PC-9 (cell line): ENCODE measurements around the gene WFIKKN2. TPM values are rescaled to one million over a fixed set of nuclear protein-coding genes. Genes with fewer than 3 reads are reported as not detected.

Source experiments
- BruUV-seq: library from RNA; stranded (reverse); fragments of 400-500 nt; replicated peaks from 2 replicates; lab custom pipeline; 2021; lab: Mats Ljungman, UMichigan
- CTCF ChIA-PET: fragments of 300-600 bp; sonication (Branson Sonifier 250); formaldehyde crosslinking; loops from one replicate; lab custom pipeline; 2022; ENCODE audit warnings: antibody characterized with exemption; lab: Charles Lee
- POLR2A ChIA-PET: fragments of 300-600 bp; sonication (Branson Sonifier 250); formaldehyde crosslinking; loops from one replicate; lab custom pipeline; 2022; ENCODE audit warnings: antibody characterized with exemption; ENCODE audit not compliant: unreplicated experiment; lab: Charles Lee
- DNase-seq, 2 experiments: peaks; one replicate each; pipeline versions ENCODE4 v3.0.0 to v3.0.0-alpha.2; 2015 to 2022; ENCODE audit warnings: mixed read lengths in 1 of 2
- H2AFZ ChIP-seq: fragments of 200-600 bp; sonication (generic); 2 replicates; pipeline ENCODE4 v1.8.1; 2017; ENCODE audit warnings: antibody characterized with exemption
- H3F3A ChIP-seq: fragments of 200-600 bp; sonication (generic); 2 replicates; pipeline ENCODE4 v1.8.1; 2017; ENCODE audit warnings: antibody characterized with exemption, mild to moderate bottlenecking, low read depth; ENCODE audit not compliant: insufficient read depth
- H3K27ac ChIP-seq: fragments of 200-600 bp; sonication (generic); 2 replicates; pipeline ENCODE4 v1.6.1; 2016; ENCODE audit warnings: mixed run types
- H3K27me3 ChIP-seq: fragments of 200-600 bp; sonication (generic); 2 replicates; pipeline ENCODE4 v1.6.1; 2016; ENCODE audit warnings: low read depth, mixed run types; ENCODE audit not compliant: insufficient read depth
- H3K36me3 ChIP-seq: fragments of 200-600 bp; sonication (generic); 2 replicates; pipeline ENCODE4 v1.6.1; 2016; ENCODE audit warnings: low read depth, mixed run types
- H3K4me1 ChIP-seq: fragments of 200-600 bp; sonication (generic); replicated peaks from 2 replicates; pipeline ENCODE4 v1.6.1; 2016; ENCODE audit warnings: mixed run types; ENCODE audit not compliant: insufficient read depth
- H3K4me2 ChIP-seq: fragments of 200-600 bp; sonication (generic); 2 replicates; pipeline ENCODE4 v1.6.1; 2017; ENCODE audit warnings: mixed run types
- H3K4me3 ChIP-seq: fragments of 200-600 bp; sonication (generic); 2 replicates; pipeline ENCODE4 v1.6.1; 2016; ENCODE audit warnings: mixed run types
- H3K79me2 ChIP-seq: fragments of 200-600 bp; sonication (generic); 2 replicates; pipeline ENCODE4 v1.6.1; 2017; ENCODE audit warnings: low read depth, mixed run types
- H3K9me2 ChIP-seq: fragments of 200-600 bp; sonication (generic); 2 replicates; pipeline ENCODE4 v1.8.1; 2017; ENCODE audit warnings: mild to moderate bottlenecking; ENCODE audit not compliant: insufficient read depth
- H3K9me3 ChIP-seq: fragments of 200-600 bp; sonication (generic); 2 replicates; pipeline ENCODE4 v1.8.1; 2016; ENCODE audit warnings: low read depth; ENCODE audit not compliant: insufficient read depth
- H4K20me1 ChIP-seq: fragments of 200-600 bp; sonication (generic); 2 replicates; pipeline ENCODE4 v1.8.1; 2017; ENCODE audit not compliant: insufficient read depth
- EZH2 ChIP-seq: fragments of 200-600 bp; sonication (generic); IDR thresholded peaks from 2 replicates; pipeline ENCODE4 v1.8.0; 2017; ENCODE audit warnings: antibody characterized with exemption, low read depth
- intact Hi-C: fragments of 100-400 bp; cut with micrococcal nuclease; formaldehyde crosslinking; loops from one replicate; pipeline ENCODE4 v1.10.0; 2022; ENCODE audit not compliant: unreplicated experiment
- total RNA-seq: library from RNA; stranded (reverse); gene quantifications from 2 replicates; pipeline ENCODE4 v1.2.3, GENCODE V29; 2021
- TF ChIP-seq, protein P1 (sequence below): fragments of 200-600 bp; sonication (generic); conservative IDR thresholded peaks from 2 replicates; pipeline ENCODE4 v1.6.1; 2017; ENCODE audit warnings: mixed run types, antibody characterized with exemption, mild to moderate bottlenecking, moderate library complexity

Gene WFIKKN2
- total RNA-seq, 1 experiment from 2014 or later = not detected

DNA sequence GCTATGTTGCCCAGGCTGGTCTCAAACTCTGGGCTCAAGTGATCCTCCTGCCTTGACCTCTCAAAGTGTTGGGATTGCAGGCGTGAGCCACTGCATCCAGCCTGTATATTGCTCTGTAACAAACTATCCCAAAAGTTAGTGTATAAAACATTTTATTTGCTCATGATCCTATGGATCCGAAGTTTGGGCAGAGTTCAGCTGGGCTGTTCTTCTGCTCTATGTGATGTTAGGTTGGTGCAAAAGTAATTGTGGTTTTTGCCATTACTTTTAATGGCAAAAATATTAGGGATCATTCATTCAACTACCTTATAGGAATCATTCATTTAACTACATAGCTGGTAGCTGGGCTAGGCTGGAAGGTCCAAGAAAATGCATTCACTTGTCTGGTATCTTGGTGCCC, 12.8 kb upstream of the WFIKKN2 start:
- H4K20me1 ChIP-seq = no peaks in the 10 kb centered on the region
- no peak for TF ChIP-seq EZH2
- TF ChIP-seq, protein P1, sequence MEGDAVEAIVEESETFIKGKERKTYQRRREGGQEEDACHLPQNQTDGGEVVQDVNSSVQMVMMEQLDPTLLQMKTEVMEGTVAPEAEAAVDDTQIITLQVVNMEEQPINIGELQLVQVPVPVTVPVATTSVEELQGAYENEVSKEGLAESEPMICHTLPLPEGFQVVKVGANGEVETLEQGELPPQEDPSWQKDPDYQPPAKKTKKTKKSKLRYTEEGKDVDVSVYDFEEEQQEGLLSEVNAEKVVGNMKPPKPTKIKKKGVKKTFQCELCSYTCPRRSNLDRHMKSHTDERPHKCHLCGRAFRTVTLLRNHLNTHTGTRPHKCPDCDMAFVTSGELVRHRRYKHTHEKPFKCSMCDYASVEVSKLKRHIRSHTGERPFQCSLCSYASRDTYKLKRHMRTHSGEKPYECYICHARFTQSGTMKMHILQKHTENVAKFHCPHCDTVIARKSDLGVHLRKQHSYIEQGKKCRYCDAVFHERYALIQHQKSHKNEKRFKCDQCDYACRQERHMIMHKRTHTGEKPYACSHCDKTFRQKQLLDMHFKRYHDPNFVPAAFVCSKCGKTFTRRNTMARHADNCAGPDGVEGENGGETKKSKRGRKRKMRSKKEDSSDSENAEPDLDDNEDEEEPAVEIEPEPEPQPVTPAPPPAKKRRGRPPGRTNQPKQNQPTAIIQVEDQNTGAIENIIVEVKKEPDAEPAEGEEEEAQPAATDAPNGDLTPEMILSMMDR = no peak
- no peak overlapping the region for H2AFZ ChIP-seq
- peaks cover 17% of the 10 kb centered on the region for H3K4me1 ChIP-seq
- CTCF ChIA-PET = no interaction called here
- DNase-seq = no peak
- no peaks in the 10 kb centered on the region for H3K9me2 ChIP-seq
- intact Hi-C loops = no loop called here
- BruUV-seq = no TSS peak
- H3K9me3 ChIP-seq = no peaks in the 10 kb centered on the region
- POLR2A ChIA-PET = interaction anchor here (0.5 kb wide), 1 partner anchor 182 kb away, joined by 5 read pairs; no protein-coding TSS in a partner anchor
- no peak overlapping the region for H3K4me3 ChIP-seq
- H3K27ac ChIP-seq = no peak overlapping the region
- H3K27me3 ChIP-seq = no peaks in the 10 kb centered on the region
- no peaks in the 10 kb centered on the region for H3F3A ChIP-seq
- no peak overlapping the region for H3K4me2 ChIP-seq
- no peaks in the 10 kb centered on the region for H3K79me2 ChIP-seq
- H3K36me3 ChIP-seq = no peaks in the 10 kb centered on the region

DNA sequence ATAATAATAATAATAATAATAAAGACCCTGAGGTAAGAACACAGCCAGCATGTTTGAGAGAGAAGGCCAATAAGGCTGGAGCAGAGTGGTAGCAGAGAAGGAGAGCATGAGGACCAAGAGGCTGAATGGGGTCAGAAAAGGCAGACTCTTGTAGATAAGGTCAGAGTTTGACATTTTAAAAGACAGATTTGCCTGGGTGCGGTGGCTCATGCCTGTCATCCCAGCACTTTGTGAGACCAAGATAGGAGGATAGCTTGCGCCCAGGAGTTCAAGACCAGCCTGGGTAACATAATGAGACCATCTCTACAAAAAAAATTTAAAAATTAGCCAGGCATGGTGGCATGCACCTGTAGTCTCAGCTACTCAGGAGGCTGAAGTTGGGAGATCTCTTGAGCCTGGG, 11.0 kb upstream of the WFIKKN2 start:
- TF ChIP-seq, protein P1 = no peak
- no peak for TF ChIP-seq EZH2
- intact Hi-C loops = no loop called here
- no TSS peak for BruUV-seq
- H3K9me2 ChIP-seq = no peaks in the 10 kb centered on the region
- no peaks in the 10 kb centered on the region for H3K79me2 ChIP-seq
- no peaks in the 10 kb centered on the region for H4K20me1 ChIP-seq
- no peaks in the 10 kb centered on the region for H3K9me3 ChIP-seq
- no peak overlapping the region for H3K4me2 ChIP-seq
- H3F3A ChIP-seq = no peaks in the 10 kb centered on the region; the same call in 1 of the 2 replicates
- H3K4me3 ChIP-seq = no peak overlapping the region
- ChIA-PET POLR2A (no interaction called here), CTCF (no interaction called here)
- DNase-seq = no peak
- no peak overlapping the region for H3K27ac ChIP-seq
- no peak overlapping the region for H2AFZ ChIP-seq
- H3K36me3 ChIP-seq = no peaks in the 10 kb centered on the region
- H3K4me1 ChIP-seq = no peaks in the 10 kb centered on the region
- no peaks in the 10 kb centered on the region for H3K27me3 ChIP-seq

DNA sequence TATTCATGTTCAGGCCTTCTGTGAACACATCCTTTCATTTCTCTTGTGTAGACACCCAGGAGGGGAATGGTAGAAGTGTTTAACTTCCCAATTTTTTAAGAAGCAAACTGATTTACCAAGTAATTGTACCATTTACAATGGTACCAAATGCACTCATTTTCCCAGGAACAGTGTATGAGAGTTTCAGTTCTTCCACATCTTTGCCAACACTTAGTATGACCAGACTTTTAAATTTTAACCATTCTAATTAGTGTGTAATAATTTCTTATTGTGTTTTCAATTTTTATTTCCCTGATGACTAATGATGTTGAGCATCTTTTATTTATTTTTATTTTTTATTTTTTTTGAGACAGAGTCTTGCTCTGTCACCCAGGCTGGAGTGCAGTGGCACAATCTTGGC, 10.2 kb upstream of the WFIKKN2 start:
- no peaks in the 10 kb centered on the region; the same call in 1 of the 2 replicates for H3F3A ChIP-seq
- no peak overlapping the region for H2AFZ ChIP-seq
- no peak overlapping the region for H3K4me2 ChIP-seq
- no peaks in the 10 kb centered on the region for H3K27me3 ChIP-seq
- no peaks in the 10 kb centered on the region for H3K9me3 ChIP-seq
- TF ChIP-seq, protein P1 = no peak
- TF ChIP-seq EZH2 = no peak
- H3K79me2 ChIP-seq = no peaks in the 10 kb centered on the region
- ChIA-PET POLR2A (no interaction called here), CTCF (no interaction called here)
- no peak overlapping the region for H3K27ac ChIP-seq
- no peaks in the 10 kb centered on the region for H3K36me3 ChIP-seq
- DNase-seq = no peak
- no peaks in the 10 kb centered on the region for H4K20me1 ChIP-seq
- H3K4me3 ChIP-seq = no peak overlapping the region
- intact Hi-C loops = no loop called here
- no peaks in the 10 kb centered on the region for H3K9me2 ChIP-seq
- no TSS peak for BruUV-seq
- H3K4me1 ChIP-seq = no peaks in the 10 kb centered on the region
